ENCODE measurements around the gene STRA8. TPM values are rescaled to one million over a fixed set of nuclear protein-coding genes. Genes with fewer than 3 reads are reported as not detected.

STRA8 gene
- total and polyA plus RNA-seq, 2 of the 13 experiments (the other 11 are each of a cell fraction or from before 2014, with no cell fraction given), result not detected

- TF ChIP-seq HNF1A (IDR thresholded peaks at IDR 0.05; ENCODE audit: low read depth) (peak; percentile 95), HNF1A (CRISPR knock-in tag; IDR thresholded peaks at IDR 0.05; ENCODE audit: borderline replicate concordance) (peak; percentile 94), ZMYM4 (CRISPR knock-in tag; IDR thresholded peaks at IDR 0.05) (peak; percentile 61), MTF2 (CRISPR knock-in tag; IDR thresholded peaks at IDR 0.05; ENCODE audit: borderline replicate concordance) (0 out of 2 replicates have a peak, but pooled peaks have one; percentile 59), SAP130 (CRISPR knock-in tag; IDR thresholded peaks at IDR 0.05; ENCODE audit: low read depth) (peak; percentile 64), ATF4 (CRISPR knock-in tag; IDR thresholded peaks at IDR 0.05) (peak; percentile 34 to 93; a peak in 3 of 4 replicates), ZNF263 (CRISPR knock-in tag; IDR thresholded peaks at IDR 0.05) (peak; percentile 80), DPF2 (CRISPR knock-in tag; IDR thresholded peaks at IDR 0.05; ENCODE audit: borderline replicate concordance, low read depth) (peak; percentile 48; the same call in 1 of the 2 replicates), ZBTB8A (CRISPR knock-in tag; IDR thresholded peaks at IDR 0.05; ENCODE audit: borderline replicate concordance, low read depth) (no peak), FOXK1 (CRISPR knock-in tag; IDR thresholded peaks at IDR 0.05; ENCODE audit: borderline replicate concordance, low read depth) (peak; percentile 8; the same call in 1 of the 2 replicates), ZNF18 (CRISPR knock-in tag; IDR thresholded peaks at IDR 0.05; ENCODE audit: insufficient replicate concordance) (no peak), ZNF605 (CRISPR knock-in tag; IDR thresholded peaks at IDR 0.05) (peak; percentile 73; the same call in 1 of the 2 replicates), JUN (CRISPR knock-in tag; IDR thresholded peaks at IDR 0.05) (no peak), HNRNPUL1 (IDR thresholded peaks at IDR 0.05; ENCODE audit: low read depth, low read length) (0 out of 2 replicates have a peak, but pooled peaks have one; percentile 41), SOX5 (CRISPR knock-in tag; IDR thresholded peaks at IDR 0.05; ENCODE audit: borderline replicate concordance) (peak; percentile 23; the same call in 1 of the 2 replicates), HNF4A (CRISPR knock-in tag; IDR thresholded peaks at IDR 0.05) (0 out of 2 replicates have a peak, but pooled peaks have one; percentile 25), ARID5B (CRISPR knock-in tag; IDR thresholded peaks at IDR 0.05) (peak; percentile 67)
Observed at GRCh38 chr7:135217645-135218509, 15.8 kb upstream of the STRA8 start (continued).
